ENCODE results near the gene MED16. TPM values are rescaled to one million over a fixed set of nuclear protein-coding genes. Genes with fewer than 3 reads are reported as not detected.
"Not testable (repeated sequence)": the region's sequence is repeated elsewhere in the genome, so short reads cannot be mapped to it uniquely, and the experiment has no call there.

MED16 gene
- total RNA-seq, 4 donors from 2014 or later = 58.1 to 158 (median 78.4) TPM

GRCh38 chr19:844546-844971 is 48.4 kb downstream of the MED16 start:
- Histone ChIP-seq H3K27me3 (peaks cover 91% of the 10 kb centered on the region), H3K36me3 (no peaks in the 10 kb centered on the region), H3K9me3 (no peaks in the 10 kb centered on the region), H3K27ac (no peak overlapping the region), H3K4me1 (peaks cover 6 to 17% (median 11%) of the 10 kb centered on the region in 4 donors), H3K4me3 (no peak overlapping the region)
- intact Hi-C loops (cut with DNase I; ENCODE audit: low total_unique reads) = loop anchor here (10.0 kb wide), 1 partner anchor 70 kb away; no protein-coding TSS in a partner anchor
- in situ Hi-C loops (cut with MboI; ENCODE audit: low pct_ligation_motif_present in 1 of 4, low pct_unique_long_range_greater_than_20kb in 1 of 4, low sequenced_read_pairs in 3 of 4) = no loop called here
- DNase-seq = no peak
- no peak for TF ChIP-seq CTCF (IDR thresholded peaks at IDR 0.05)
- TF ChIP-seq POLR2A (IDR thresholded peaks at IDR 0.05) = no peak
- TF ChIP-seq POLR2AphosphoS5 (IDR thresholded peaks at IDR 0.05) = no peak
- TF ChIP-seq EP300 (IDR thresholded peaks at IDR 0.05; ENCODE audit: low read depth) = no peak
- WGBS, 2 donors (ENCODE audit: low coverage in 1 of 2) = 22 to 41% methylated on average over 3 to 10 of the region's 11 CpGs

- 18% methylated on average over 27 of the region's 70 CpGs; no CpG with 5 or more reads in 1 of the 2 donors for WGBS, 2 donors (ENCODE audit: low coverage in 1 of 2)
- in situ Hi-C loops (cut with MboI; ENCODE audit: low pct_ligation_motif_present in 1 of 4, low pct_unique_long_range_greater_than_20kb in 1 of 4, low sequenced_read_pairs in 3 of 4) (no loop called here), intact Hi-C loops (cut with DNase I; ENCODE audit: low total_unique reads) (loop anchor here (10.0 kb wide), 1 partner anchor 69 kb away; no protein-coding TSS in a partner anchor)
- no peak for TF ChIP-seq POLR2AphosphoS5 (IDR thresholded peaks at IDR 0.05)
- no peak for TF ChIP-seq POLR2A (IDR thresholded peaks at IDR 0.05)
- no peak for TF ChIP-seq CTCF (IDR thresholded peaks at IDR 0.05)
- no peak for TF ChIP-seq EP300 (IDR thresholded peaks at IDR 0.05; ENCODE audit: low read depth)
- H3K36me3 ChIP-seq = no peaks in the 10 kb centered on the region
- peak overlapping the region in 1 of 4 donors; percentile 18 for H3K4me3 ChIP-seq
- H3K9me3 ChIP-seq = no peaks in the 10 kb centered on the region
- H3K4me1 ChIP-seq = peaks cover 6 to 17% (median 11%) of the 10 kb centered on the region in 4 donors
- no peak overlapping the region for H3K27ac ChIP-seq
- DNase-seq = no peak
- peaks cover 93% of the 10 kb centered on the region for H3K27me3 ChIP-seq
These were observed 49.0 kb downstream of the MED16 start for GRCh38 chr19:843836-844545.

GRCh38 chr19:843180-843835 is 49.7 kb downstream of the MED16 start:
- DNase-seq = no peak
- in situ Hi-C loops (cut with MboI; ENCODE audit: low pct_ligation_motif_present in 1 of 4, low pct_unique_long_range_greater_than_20kb in 1 of 4, low sequenced_read_pairs in 3 of 4) = no loop called here
- Histone ChIP-seq H3K4me3 (peak overlapping the region in 1 of 4 donors; percentile 18), H3K9me3 (no peaks in the 10 kb centered on the region), H3K36me3 (no peaks in the 10 kb centered on the region), H3K27ac (no peak overlapping the region), H3K4me1 (peaks cover 6 to 17% (median 11%) of the 10 kb centered on the region in 4 donors), H3K27me3 (peaks cover 94% of the 10 kb centered on the region)
- peak in 1 of 5 experiments; percentile 17 for TF ChIP-seq CTCF (IDR thresholded peaks at IDR 0.05)
- no peak for TF ChIP-seq POLR2A (IDR thresholded peaks at IDR 0.05)
- intact Hi-C loops (cut with DNase I; ENCODE audit: low total_unique reads) = loop anchor here (10.0 kb wide), 1 partner anchor 69 kb away; no protein-coding TSS in a partner anchor
- WGBS, 2 donors (ENCODE audit: low coverage in 1 of 2) = 3% methylated on average over 32 of the region's 46 CpGs; no CpG with 5 or more reads in 1 of the 2 donors

GRCh38 chr19:842802-843179 is 50.2 kb downstream of the MED16 start:
- intact Hi-C loops (cut with DNase I; ENCODE audit: low total_unique reads) = loop anchor here (10.0 kb wide), 1 partner anchor 68 kb away; no protein-coding TSS in a partner anchor
- H3K4me3 ChIP-seq; DNase-seq; H3K9me3 ChIP-seq; H3K27ac ChIP-seq; H3K36me3 ChIP-seq; in situ Hi-C loops (cut with MboI; ENCODE audit: low pct_ligation_motif_present in 1 of 4, low pct_unique_long_range_greater_than_20kb in 1 of 4, low sequenced_read_pairs in 3 of 4): not testable (repeated sequence)
- 68% methylated on average over 7 of the region's 7 CpGs; no CpG with 5 or more reads in 1 of the 2 donors for WGBS, 2 donors (ENCODE audit: low coverage in 1 of 2)
- peaks cover 6 to 16% (median 11%) of the 10 kb centered on the region in 4 donors for H3K4me1 ChIP-seq
- H3K27me3 ChIP-seq = peaks cover 92% of the 10 kb centered on the region

Data from transverse colon (tissue), 4 donors.